K562 (cell line): ENCODE data around the gene EFS. TPM values are rescaled to one million over a fixed set of nuclear protein-coding genes. Genes with fewer than 3 reads are reported as not detected.

Source experiments
- ATAC-seq: fragments of 200-7000 bp; cut with Tn5 transposase; 3 replicates; pipeline ENCODE4 v1.9.1; 2020; ENCODE audit warnings: moderate library complexity
- Bru-seq: library from RNA; stranded (reverse); fragments of 400-500 nt; gene quantifications from one replicate; lab custom pipeline; 2021; lab: Mats Ljungman, UMichigan
- BruChase-seq, 2 experiments: library from RNA; stranded (reverse); fragments of 400-500 nt; gene quantifications; one replicate each; lab custom pipeline; 2021; lab: Mats Ljungman, UMichigan
- BruUV-seq: library from RNA; stranded (reverse); fragments of 400-500 nt; replicated peaks from 2 replicates; lab custom pipeline; 2021; lab: Mats Ljungman, UMichigan
- CTCF ChIA-PET: fragments of 300-600 bp; formaldehyde crosslinking; extraction: SDS; loops from one replicate; lab custom pipeline; 2021; ENCODE audit warnings: low intra/inter-chr PET ratio; lab: Yijun Ruan, JAX
- POLR2A ChIA-PET: fragments of 300-600, 350-650 bp; sonication (Branson Sonifier 250); formaldehyde crosslinking; extraction: SDS; loops from one replicate; lab custom pipeline; 2021; ENCODE audit warnings: antibody characterized with exemption, inconsistent platforms; lab: Yijun Ruan, JAX
- DNase-seq, 4 experiments: peaks; one replicate each; pipeline versions ENCODE4 v3.0.0 to v3.0.0-alpha.2; 2011 to 2018; ENCODE audit warnings: low spot score in 3 of 4, mixed read lengths in 3 of 4; ENCODE audit errors: extremely low read depth in 1 of 4
- FAIRE-seq: peaks from 2 replicates; lab custom pipeline; 2011; peaks lifted over from hg19 to GRCh38; lab: Jason Lieb, UNC
- H2AFZ ChIP-seq: 2 replicates; pipeline ENCODE4 v1.6.0; 2011; ENCODE audit warnings: low read depth, low read length, control low read depth, inconsistent platforms
- H3K27ac ChIP-seq: fragments of 200-600 bp; 3 replicates; pipeline ENCODE4 v1.8.0; 2011; ENCODE audit warnings: low read depth, mild to moderate bottlenecking, control low read depth, inconsistent platforms, low read length, moderate library complexity, mixed read lengths; ENCODE audit errors: extremely low read depth
- H3K27me3 ChIP-seq, 2 experiments: fragments of 300-600 bp in 1 of 2; 2 replicates in 1 of 2; 3 replicates in 1 of 2; pipeline versions ENCODE4 v1.6.0 to v1.8.0; 2011; ENCODE audit warnings: inconsistent platforms in 2 of 2, low read length in 2 of 2, mild to moderate bottlenecking in 1 of 2, mixed read lengths in 1 of 2, moderate library complexity in 1 of 2; ENCODE audit not compliant: control insufficient read depth in 2 of 2, insufficient read depth in 2 of 2
- H3K36me3 ChIP-seq: fragments of 300-600 bp; 3 replicates; pipeline ENCODE4 v1.8.0; 2011; ENCODE audit warnings: mild to moderate bottlenecking, low read length, inconsistent platforms; ENCODE audit not compliant: control insufficient read depth, insufficient read depth
- H3K4me1 ChIP-seq, 2 experiments: fragments of 200-600 bp in 1 of 2; replicated peaks in 1 of 2; 2 replicates in 1 of 2; 3 replicates in 1 of 2; pipeline versions ENCODE4 v1.5.1 to v1.8.0; 2011; ENCODE audit warnings: inconsistent platforms in 2 of 2, low read length in 2 of 2, mild to moderate bottlenecking in 1 of 2, mixed read lengths in 1 of 2, moderate library complexity in 1 of 2; ENCODE audit not compliant: control insufficient read depth in 2 of 2, insufficient read depth in 2 of 2
- H3K4me2 ChIP-seq: 2 replicates; pipeline ENCODE4 v1.6.1; 2011; ENCODE audit warnings: low read length, control low read depth, inconsistent platforms, mixed read lengths; ENCODE audit not compliant: insufficient read depth
- H3K4me3 ChIP-seq: fragments of 200-600 bp; sonication (generic), shearing (Covaris generic); 2 replicates; pipeline ENCODE4 v1.5.1; 2016; ENCODE audit warnings: control low read depth, inconsistent platforms
- H3K79me2 ChIP-seq: fragments of 200-600 bp; 3 replicates; pipeline ENCODE4 v1.8.0; 2011; ENCODE audit warnings: low read length, inconsistent platforms; ENCODE audit not compliant: control insufficient read depth, insufficient read depth
- H3K9ac ChIP-seq, 2 experiments: 2 replicates each; pipeline versions ENCODE4 v1.6.0 to v1.6.1; 2011; ENCODE audit warnings: low read depth in 2 of 2, low read length in 2 of 2, control low read depth in 1 of 2, inconsistent platforms in 1 of 2, mild to moderate bottlenecking in 1 of 2, mixed read lengths in 1 of 2; ENCODE audit not compliant: insufficient read depth in 1 of 2
- H3K9me1 ChIP-seq: one replicate; pipeline ENCODE4 v1.6.0; 2011; ENCODE audit warnings: inconsistent platforms, mild to moderate bottlenecking, low read length, moderate library complexity; ENCODE audit not compliant: control insufficient read depth, insufficient read depth
- H3K9me3 ChIP-seq: replicated peaks from 2 replicates; pipeline ENCODE4 v1.5.1; 2011; ENCODE audit warnings: low read depth, low read length, inconsistent platforms; ENCODE audit not compliant: control insufficient read depth, insufficient read depth
- H4K20me1 ChIP-seq: replicated peaks from 2 replicates; pipeline ENCODE4 v1.6.1; 2011; ENCODE audit warnings: low read length, inconsistent platforms, mixed read lengths; ENCODE audit not compliant: control insufficient read depth, insufficient read depth
- CREB5 ChIP-seq: fragments of 250-450 bp; sonication (Bioruptor Pico); IDR thresholded peaks from 2 replicates; pipeline ENCODE4 v1.5.0; 2020; ENCODE audit warnings: mild to moderate bottlenecking
- ZBTB33 ChIP-seq: sonication (generic); formaldehyde crosslinking; IDR thresholded peaks from 2 replicates; pipeline ENCODE4 v1.8.1; 2023; ENCODE audit warnings: mild to moderate bottlenecking, missing genetic modification reagents
- WGBS: fragments of 100-300 bp; shearing (Covaris generic); methylation state at CpG from one replicate; pipeline ENCODE4 v1.1.6; 2016; ENCODE audit warnings: low coverage, mixed read lengths; ENCODE audit not compliant: insufficient coverage; ENCODE audit errors: missing lambda C conversion rate; 5-methylcytosine and 5-hydroxymethylcytosine counted together
- in situ Hi-C: fragments of 300-500 bp; cut with MboI; formaldehyde crosslinking; loops from 4 replicates; pipeline ENCODE4 v1.15.0; 2018; ENCODE audit warnings: inconsistent platforms, mixed read lengths
- intact Hi-C: fragments of 100-400 bp; cut with micrococcal nuclease; formaldehyde crosslinking; loops from 2 replicates; pipeline ENCODE4 v1.14.2; 2022
- long read RNA-seq, 3 experiments: library from polyadenylated mRNA in 2 of 3; library from RNA in 1 of 3; unstranded in 2 of 3; stranded (forward) in 1 of 3; transcript quantifications; one replicate each; pipeline ENCODE4 v2.0.0, GENCODE V29; 2019 to 2022
- polyA minus RNA-seq, 3 experiments: library from RNA; depleted of rRNA, polyadenylated mRNA; stranded (reverse); fragments of >200 nt; gene quantifications; 2 replicates each; pipeline ENCODE4 v1.2.3, GENCODE V29; 2011
- polyA plus RNA-seq, 8 experiments: library from polyadenylated mRNA; depleted of rRNA in 4 of 8; stranded (reverse) in 5 of 8; unstranded in 3 of 8; fragments of >200 nt; fragmentation: Nextera tagmentation in 2 of 8; fragmentation: Illumina TruSeq in 1 of 8; extraction: Ambion mirVana in 2 of 8; extraction: Trizol in 1 of 8; gene quantifications; 2 replicates each; pipeline versions ENCODE4 v1.2.1 to v1.2.3, GENCODE V29; 2011 to 2014; ENCODE audit warnings: inconsistent platforms in 1 of 8, missing spikeins in 1 of 8
- total RNA-seq, 7 experiments: library from RNA; depleted of rRNA in 6 of 7; stranded (reverse); fragments of >200 nt in 6 of 7; fragmentation: Illumina TruSeq in 2 of 7; extraction: Trizol in 2 of 7; gene quantifications; 2 replicates each; pipeline versions ENCODE4 v1.2.1 to v1.2.3, GENCODE V29; 2011 to 2021; ENCODE audit warnings: low replicate concordance in 1 of 7

The EFS gene, protein sequence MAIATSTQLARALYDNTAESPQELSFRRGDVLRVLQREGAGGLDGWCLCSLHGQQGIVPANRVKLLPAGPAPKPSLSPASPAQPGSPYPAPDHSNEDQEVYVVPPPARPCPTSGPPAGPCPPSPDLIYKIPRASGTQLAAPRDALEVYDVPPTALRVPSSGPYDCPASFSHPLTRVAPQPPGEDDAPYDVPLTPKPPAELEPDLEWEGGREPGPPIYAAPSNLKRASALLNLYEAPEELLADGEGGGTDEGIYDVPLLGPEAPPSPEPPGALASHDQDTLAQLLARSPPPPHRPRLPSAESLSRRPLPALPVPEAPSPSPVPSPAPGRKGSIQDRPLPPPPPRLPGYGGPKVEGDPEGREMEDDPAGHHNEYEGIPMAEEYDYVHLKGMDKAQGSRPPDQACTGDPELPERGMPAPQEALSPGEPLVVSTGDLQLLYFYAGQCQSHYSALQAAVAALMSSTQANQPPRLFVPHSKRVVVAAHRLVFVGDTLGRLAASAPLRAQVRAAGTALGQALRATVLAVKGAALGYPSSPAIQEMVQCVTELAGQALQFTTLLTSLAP
- 0.14 and 0.19 TPM in 2 replicates for total RNA-seq (2011; cell fraction: chromatin; rRNA removed; ENCODE audit: low replicate concordance)
- total RNA-seq (2011; cell fraction: nucleolus; rRNA removed): 0.17 TPM in 1 of 2 replicates, not detected in the other
- total RNA-seq (2011; cell fraction: nucleoplasm; rRNA removed): not detected in 2 replicates
- total RNA-seq (2014; rRNA removed): not detected in 2 replicates
- total RNA-seq (2014; rRNA removed; fragmentation: Illumina TruSeq; extraction: Trizol): not detected in 2 replicates
- not detected in 2 replicates for total RNA-seq (2015; rRNA removed; fragmentation: Illumina TruSeq; extraction: Trizol)
- total RNA-seq (2021): 0.07 TPM in 1 of 2 replicates, not detected in the other
- polyA plus RNA-seq (2011; rRNA removed): 0.03 and 0.08 TPM in 2 replicates
- 0.09 TPM in 2 replicates for polyA plus RNA-seq (2011; cell fraction: cytosol; rRNA removed)
- polyA plus RNA-seq (2011; cell fraction: nucleus; rRNA removed): 0.42 and 0.44 TPM in 2 replicates
- 0.03 TPM in 1 of 2 replicates, not detected in the other for polyA plus RNA-seq (2012)
- polyA plus RNA-seq (2014; fragmentation: Illumina TruSeq; extraction: Trizol): not detected in 2 replicates
- not detected for polyA plus RNA-seq (2014; fragmentation: Nextera tagmentation; extraction: Ambion mirVana)
- polyA plus RNA-seq (2014; rRNA removed): 0.01 TPM in 1 of 2 replicates, not detected in the other
- not detected in 2 replicates for polyA minus RNA-seq (2011; rRNA and poly(A)+ RNA removed)
- not detected in 2 replicates for polyA minus RNA-seq (2011; cell fraction: cytosol; rRNA and poly(A)+ RNA removed)
- 0.11 TPM in 1 of 2 replicates, not detected in the other for polyA minus RNA-seq (2011; cell fraction: nucleus; rRNA and poly(A)+ RNA removed)
- percentile 9 among the genes with signal in this experiment for Bru-seq, nascent RNA
- BruChase-seq, experiment 1, labeled RNA remaining after a 2-hour chase: percentile 13 among the genes with signal in this experiment
- BruChase-seq, experiment 2, labeled RNA remaining after a 6-hour chase: percentile 9 among the genes with signal in this experiment
- long read RNA-seq, experiment 1: 0 reads
- long read RNA-seq, experiment 2: 0 reads
- long read RNA-seq, experiment 3: 0 reads

DNA sequence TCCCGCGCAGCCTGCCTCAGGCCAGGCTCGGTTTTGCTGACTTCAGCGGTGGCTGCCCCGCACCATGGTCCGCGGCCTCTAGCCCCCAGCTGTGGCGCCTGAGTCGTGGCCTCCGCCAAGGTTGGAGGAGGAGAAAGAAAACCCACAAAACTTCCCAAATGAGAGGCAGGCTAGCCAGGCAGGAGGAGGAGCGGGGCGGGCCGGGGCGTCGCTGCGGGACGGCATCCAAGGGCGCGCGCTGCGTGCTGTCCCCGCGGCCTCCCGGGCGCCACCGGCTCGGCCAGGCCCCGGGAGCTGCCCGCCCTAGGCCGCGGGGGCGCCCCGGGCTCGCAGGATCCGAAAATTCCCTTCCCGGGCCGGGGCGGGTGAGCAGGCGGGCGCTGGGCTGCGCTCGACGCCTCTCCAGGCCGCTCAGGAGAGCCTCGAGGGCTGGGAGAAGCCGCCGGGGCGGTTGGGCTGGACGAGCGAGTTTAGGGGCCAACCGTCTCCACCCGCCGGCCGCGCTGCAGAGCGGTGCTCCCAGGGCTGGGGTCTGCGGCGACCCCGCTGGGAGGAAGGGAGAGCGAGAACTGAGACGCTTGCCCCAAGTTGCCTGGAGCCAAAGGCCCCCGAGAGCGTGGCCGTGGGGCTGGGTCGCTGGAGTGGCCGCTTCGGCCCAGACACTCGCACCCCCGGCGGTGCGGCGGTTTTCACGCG is at the start of gene EFS:
TSS of gene EFS (minus strand) at position 137 of the 696 bp plus-strand sequence. CDS start 147 bp downstream, outside the sequence.
- intact Hi-C loops: no loop called here
- Histone ChIP-seq H3K9me1 (no peaks in the 10 kb centered on the region), H3K27ac (no peak within 1 kb of the TSS), H3K36me3 (no peaks in the 10 kb centered on the region), H3K4me1 (peaks cover 0 to 21% of the 10 kb centered on the region in 2 experiments; a peak in 2 of 5 replicates), H2AFZ (no peak within 1 kb of the TSS), H3K9me3 (no peaks in the 10 kb centered on the region), H4K20me1 (no peaks in the 10 kb centered on the region; the same call in 1 of the 2 replicates), H3K9ac (no peak within 1 kb of the TSS; a peak in 1 of 4 replicates), H3K27me3 (peaks cover 10 to 45% of the 10 kb centered on the region in 2 experiments; a peak in 4 of 5 replicates), H3K79me2 (no peaks in the 10 kb centered on the region), H3K4me2 (no peak within 1 kb of the TSS), H3K4me3 (no peak within 1 kb of the TSS)
- TF ChIP-seq ZBTB33 (CRISPR knock-in tag): peak; percentile 22; the same call in 1 of the 2 replicates
- no peak for TF ChIP-seq CREB5
- BruUV-seq: no TSS peak
- FAIRE-seq (no peak), ATAC-seq (no peak), DNase-seq (no peak)
- in situ Hi-C loops: no loop called here
- ChIA-PET POLR2A (interaction anchor here (0.6 kb wide), 1 partner anchor 735 kb away, joined by 3 read pairs; no protein-coding TSS in a partner anchor), CTCF (interaction anchor here (0.7 kb wide), 1 partner anchor 101 kb away, joined by 3 read pairs; no protein-coding TSS in a partner anchor)
- WGBS: 31% methylated on average over 7 of the region's 74 CpGs
